Activated T-helper 2 cell treated with anti-CD3 and anti-CD28 coated beads, Interferon-gamma antibody, Interleukin-2, Interleukin-4, amounts not matched to agents 10 μg/mL and 5 μg/mL and 100 μg/mL, durations not matched to agents 14 hours and 24 hours and 36 hours (primary cell): ENCODE data around the gene CFB. TPM values are rescaled to one million over a fixed set of nuclear protein-coding genes. Genes with fewer than 3 reads are reported as not detected.
A peak's percentile ranks its signal among the peaks of the same experiment; 100 is the strongest.
"Not testable (repeated sequence)": the region's sequence is repeated elsewhere in the genome, so short reads cannot be mapped to it uniquely, and the experiment has no call there.

Experiments used
- DNase-seq: peaks from one replicate; pipeline ENCODE4 v3.0.0; 2021; ENCODE audit warnings: low spot score
- H3K27ac Mint-ChIP-seq: one replicate; pipeline ENCODE4 v1.8.0; 2021; ENCODE audit warnings: mixed read lengths
- H3K27me3 Mint-ChIP-seq: one replicate; pipeline ENCODE4 v1.8.0; 2021; ENCODE audit warnings: low read depth, mixed read lengths
- H3K36me3 Mint-ChIP-seq: one replicate; pipeline ENCODE4 v1.8.0; 2021; ENCODE audit warnings: low read depth, mixed read lengths
- H3K4me1 Mint-ChIP-seq: one replicate; pipeline ENCODE4 v1.8.0; 2021; ENCODE audit warnings: low read depth, mixed read lengths
- H3K4me3 Mint-ChIP-seq: one replicate; pipeline ENCODE4 v1.8.0; 2021; ENCODE audit warnings: low read depth, mild to moderate bottlenecking, moderate library complexity, mixed read lengths
- H3K9me3 Mint-ChIP-seq: one replicate; pipeline ENCODE4 v1.8.0; 2021; ENCODE audit warnings: mixed read lengths
- intact Hi-C: fragments of 100-400 bp; cut with micrococcal nuclease; formaldehyde crosslinking; loops from one replicate; pipeline ENCODE4 v1.15.1; 2023
- total RNA-seq: library from RNA; stranded (reverse); gene quantifications from 2 replicates; pipeline ENCODE4 v1.2.3, GENCODE V29; 2022

The CFB gene
- total RNA-seq, 1 donor from 2014 or later, result 0.16 TPM

- Mint-ChIP-seq H3K9me3 (no peaks in the 10 kb centered on the region), H3K4me1 (peaks cover 22% of the 10 kb centered on the region), H3K4me3 (no peak overlapping the region), H3K27me3 (no peaks in the 10 kb centered on the region), H3K27ac (no peak overlapping the region), H3K36me3 (peaks cover 9% of the 10 kb centered on the region)
- no peak for DNase-seq
- intact Hi-C loops, result no loop called here
These were observed 41.9 kb upstream of the CFB start for GRCh38 chr6:31903957-31904356.

GRCh38 chr6:31905041-31905440 lies 40.9 kb upstream of the CFB start:
- Mint-ChIP-seq H3K4me1 (peaks cover 16% of the 10 kb centered on the region), H3K27ac (no peak overlapping the region), H3K4me3 (no peak overlapping the region), H3K9me3 (no peaks in the 10 kb centered on the region), H3K36me3 (no peaks in the 10 kb centered on the region), H3K27me3 (no peaks in the 10 kb centered on the region)
- intact Hi-C loops, result no loop called here
- DNase-seq, result no peak

GRCh38 chr6:31906122-31906521 lies 39.8 kb upstream of the CFB start:
- Mint-ChIP-seq H3K4me3 (no peak overlapping the region), H3K27ac (no peak overlapping the region), H3K9me3 (no peaks in the 10 kb centered on the region), H3K27me3 (no peaks in the 10 kb centered on the region), H3K4me1 (peaks cover 20% of the 10 kb centered on the region), H3K36me3 (no peaks in the 10 kb centered on the region)
- no peak for DNase-seq
- intact Hi-C loops, result no loop called here

- H3K36me3 Mint-ChIP-seq, DNase-seq, intact Hi-C loops, H3K4me3 Mint-ChIP-seq, H3K27me3 Mint-ChIP-seq, H3K9me3 Mint-ChIP-seq, H3K27ac Mint-ChIP-seq: not testable (repeated sequence)
- peaks cover 20% of the 10 kb centered on the region for H3K4me1 Mint-ChIP-seq
These were observed 39.2 kb upstream of the CFB start for GRCh38 chr6:31906727-31907126.

- Mint-ChIP-seq H3K27ac (no peak overlapping the region), H3K4me1 (peaks cover 20% of the 10 kb centered on the region), H3K36me3 (no peaks in the 10 kb centered on the region), H3K27me3 (no peaks in the 10 kb centered on the region), H3K9me3 (no peaks in the 10 kb centered on the region), H3K4me3 (no peak overlapping the region)
- intact Hi-C loops, result no loop called here
- no peak for DNase-seq
These were observed 38.6 kb upstream of the CFB start for GRCh38 chr6:31907158-31907813.

GRCh38 chr6:31908255-31908654 lies 37.6 kb upstream of the CFB start:
- H3K27ac Mint-ChIP-seq, H3K9me3 Mint-ChIP-seq, DNase-seq, H3K4me3 Mint-ChIP-seq, H3K27me3 Mint-ChIP-seq, intact Hi-C loops, H3K36me3 Mint-ChIP-seq: not testable (repeated sequence)
- peaks cover 14% of the 10 kb centered on the region for H3K4me1 Mint-ChIP-seq

- intact Hi-C loops, result no loop called here
- H3K36me3 Mint-ChIP-seq, result no peaks in the 10 kb centered on the region
- no peaks in the 10 kb centered on the region for H3K9me3 Mint-ChIP-seq
- peak overlapping the region; percentile 42 for H3K27ac Mint-ChIP-seq
- no peak for DNase-seq
- no peaks in the 10 kb centered on the region for H3K27me3 Mint-ChIP-seq
- H3K4me1 Mint-ChIP-seq, result peaks cover 14% of the 10 kb centered on the region
- no peak overlapping the region for H3K4me3 Mint-ChIP-seq
These were observed 37.1 kb upstream of the CFB start for GRCh38 chr6:31908791-31909190.

GRCh38 chr6:31909298-31909697 lies 36.6 kb upstream of the CFB start:
- H3K27me3 Mint-ChIP-seq, DNase-seq, H3K4me3 Mint-ChIP-seq, intact Hi-C loops, H3K9me3 Mint-ChIP-seq, H3K36me3 Mint-ChIP-seq, H3K27ac Mint-ChIP-seq: not testable (repeated sequence)
- H3K4me1 Mint-ChIP-seq, result peaks cover 14% of the 10 kb centered on the region

GRCh38 chr6:31911826-31912585 lies 33.9 kb upstream of the CFB start:
- H3K4me1 Mint-ChIP-seq, result peaks cover 14% of the 10 kb centered on the region
- no peak overlapping the region for H3K4me3 Mint-ChIP-seq
- no peak for DNase-seq
- no peak overlapping the region for H3K27ac Mint-ChIP-seq
- no peaks in the 10 kb centered on the region for H3K27me3 Mint-ChIP-seq
- intact Hi-C loops, result no loop called here
- no peaks in the 10 kb centered on the region for H3K36me3 Mint-ChIP-seq
- H3K9me3 Mint-ChIP-seq, result no peaks in the 10 kb centered on the region

GRCh38 chr6:31915351-31915750 lies 30.5 kb upstream of the CFB start:
- Mint-ChIP-seq H3K4me1 (peaks cover 3% of the 10 kb centered on the region), H3K36me3 (no peaks in the 10 kb centered on the region), H3K9me3 (no peaks in the 10 kb centered on the region), H3K27me3 (no peaks in the 10 kb centered on the region), H3K27ac (no peak overlapping the region), H3K4me3 (no peak overlapping the region)
- intact Hi-C loops, result no loop called here
- DNase-seq, result no peak

GRCh38 chr6:31915756-31916155 lies 30.1 kb upstream of the CFB start:
- intact Hi-C loops, result no loop called here
- Mint-ChIP-seq H3K4me3 (no peak overlapping the region), H3K4me1 (peaks cover 2% of the 10 kb centered on the region), H3K27me3 (no peaks in the 10 kb centered on the region), H3K9me3 (no peaks in the 10 kb centered on the region), H3K27ac (no peak overlapping the region), H3K36me3 (no peaks in the 10 kb centered on the region)
- no peak for DNase-seq

GRCh38 chr6:31918069-31918720 lies 27.7 kb upstream of the CFB start:
- Mint-ChIP-seq H3K27me3 (no peaks in the 10 kb centered on the region), H3K36me3 (no peaks in the 10 kb centered on the region), H3K4me3 (no peak overlapping the region), H3K9me3 (no peaks in the 10 kb centered on the region), H3K27ac (no peak overlapping the region), H3K4me1 (no peaks in the 10 kb centered on the region)
- intact Hi-C loops, result no loop called here
- DNase-seq, result no peak

- intact Hi-C loops, result no loop called here
- DNase-seq, result no peak
- no peaks in the 10 kb centered on the region for H3K36me3 Mint-ChIP-seq
- H3K27me3 Mint-ChIP-seq, result no peaks in the 10 kb centered on the region
- no peaks in the 10 kb centered on the region for H3K9me3 Mint-ChIP-seq
- no peaks in the 10 kb centered on the region for H3K4me1 Mint-ChIP-seq
- H3K4me3 Mint-ChIP-seq, result no peak overlapping the region
- H3K27ac Mint-ChIP-seq, result no peak overlapping the region
These were observed 26.1 kb upstream of the CFB start for GRCh38 chr6:31919624-31920303.
